CD4-positive, alpha-beta T cell treated with Interleukin-10 for 1 hour (primary cell): ENCODE data around the gene CEBPB.
"Not testable (repeated sequence)": the region's sequence is repeated elsewhere in the genome, so short reads cannot be mapped to it uniquely, and the experiment has no call there.

Source experiments
- DNase-seq: peaks from one replicate; pipeline ENCODE4 v3.0.0-alpha.2; 2020

The CEBPB gene

DNA sequence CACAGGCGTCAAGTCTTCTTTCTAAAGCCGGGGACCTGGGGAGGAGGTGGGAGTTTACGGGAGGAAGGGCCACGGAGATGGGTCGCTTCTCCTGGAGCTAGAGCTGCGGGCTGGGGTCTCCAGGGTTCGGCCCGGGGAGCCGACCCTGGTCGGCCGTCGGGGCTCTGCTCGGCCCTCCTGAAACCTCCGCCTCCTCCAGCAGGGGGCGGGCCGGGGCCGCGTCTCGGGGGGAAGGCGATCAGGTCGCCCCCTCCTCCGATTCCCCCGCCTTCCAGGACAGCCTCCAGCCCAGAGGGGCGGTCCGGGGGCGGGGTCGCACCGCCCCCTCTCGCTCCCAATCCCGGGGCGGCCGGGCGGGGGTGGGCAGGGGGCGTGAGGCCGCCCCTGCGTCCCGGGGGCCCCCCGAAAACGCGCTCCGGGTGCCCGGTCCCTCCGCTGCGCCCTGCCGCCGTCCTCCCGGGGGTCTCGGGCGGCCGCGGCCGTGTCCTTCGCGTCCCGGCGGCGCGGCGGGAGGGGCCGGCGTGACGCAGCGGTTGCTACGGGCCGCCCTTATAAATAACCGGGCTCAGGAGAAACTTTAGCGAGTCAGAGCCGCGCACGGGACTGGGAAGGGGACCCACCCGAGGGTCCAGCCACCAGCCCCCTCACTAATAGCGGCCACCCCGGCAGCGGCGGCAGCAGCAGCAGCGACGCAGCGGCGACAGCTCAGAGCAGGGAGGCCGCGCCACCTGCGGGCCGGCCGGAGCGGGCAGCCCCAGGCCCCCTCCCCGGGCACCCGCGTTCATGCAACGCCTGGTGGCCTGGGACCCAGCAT is at the start of gene CEBPB:
Gene CEBPB, plus strand, starts transcription at position 580 of the 814 bp plus-strand sequence. Its CDS starts 204 bp downstream, at position 784.
- DNase-seq: peak; percentile 85

DNA sequence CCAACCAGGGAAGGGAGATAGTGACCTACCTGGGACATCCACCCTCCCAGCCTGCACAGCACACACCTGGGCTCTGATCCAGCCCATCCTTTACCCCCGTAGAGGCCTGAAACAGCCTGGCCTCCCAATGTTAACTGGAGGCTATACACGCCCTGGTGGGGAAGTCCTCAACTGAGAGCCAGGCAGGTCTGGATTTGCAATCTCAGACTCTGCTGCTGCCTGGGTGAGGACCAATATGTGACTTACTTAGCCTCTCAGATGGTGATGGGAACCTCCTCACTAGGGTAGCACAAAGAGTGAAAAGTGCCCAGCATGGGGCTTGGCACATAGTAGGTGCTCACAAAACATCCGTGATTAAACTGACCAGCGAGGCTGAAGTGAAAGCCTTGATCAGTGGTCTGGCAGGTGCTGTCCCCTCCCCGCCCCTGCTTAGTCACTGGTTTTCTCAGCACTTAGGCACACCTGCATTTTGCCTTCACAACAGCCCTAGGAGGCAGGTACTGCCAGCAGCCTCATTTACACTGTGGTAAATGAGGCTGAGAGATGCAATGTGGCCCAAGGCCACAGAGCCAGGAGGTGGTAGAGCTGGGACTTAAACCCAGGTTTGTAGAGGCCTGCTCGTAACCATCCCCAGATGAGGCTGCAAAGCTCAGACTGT is 49.5 kb upstream of the CEBPB start:
- DNase-seq: no peak

DNA sequence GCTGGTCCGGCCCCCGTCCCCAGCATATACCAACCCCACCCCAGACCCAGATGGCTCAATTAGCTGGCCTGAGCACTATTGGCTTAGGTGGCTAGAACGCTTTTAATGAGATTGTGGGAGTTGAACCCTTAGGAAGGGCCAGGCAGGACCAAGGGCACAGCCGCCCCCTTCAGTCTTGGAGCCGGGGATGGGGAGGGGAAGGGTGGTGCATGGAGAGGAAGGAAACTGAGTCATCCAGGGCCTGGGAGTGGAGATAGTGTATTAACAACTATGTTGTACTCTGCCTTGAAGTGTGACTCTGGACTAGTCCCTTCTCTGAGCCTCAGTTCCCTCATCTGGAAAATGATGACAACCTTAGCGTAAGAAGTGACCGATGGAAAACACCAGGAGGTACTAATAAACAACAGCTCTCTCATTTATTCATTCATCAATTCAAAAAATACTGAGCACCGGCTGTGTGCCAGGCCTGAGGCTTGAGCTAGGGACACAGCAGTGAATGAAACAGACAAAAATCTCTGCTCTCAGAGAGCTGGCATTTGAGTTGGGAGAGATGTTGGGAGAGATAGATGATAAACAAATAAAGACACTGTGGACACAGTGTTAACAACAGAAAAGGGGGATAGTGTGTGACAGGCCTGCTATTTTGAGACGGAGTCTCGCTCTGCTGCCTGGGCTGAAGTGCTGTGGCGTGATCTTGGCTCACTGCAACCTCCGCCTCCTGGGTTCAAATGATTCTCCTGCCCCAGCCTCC is 48.6 kb upstream of the CEBPB start:
- no peak for DNase-seq

DNA sequence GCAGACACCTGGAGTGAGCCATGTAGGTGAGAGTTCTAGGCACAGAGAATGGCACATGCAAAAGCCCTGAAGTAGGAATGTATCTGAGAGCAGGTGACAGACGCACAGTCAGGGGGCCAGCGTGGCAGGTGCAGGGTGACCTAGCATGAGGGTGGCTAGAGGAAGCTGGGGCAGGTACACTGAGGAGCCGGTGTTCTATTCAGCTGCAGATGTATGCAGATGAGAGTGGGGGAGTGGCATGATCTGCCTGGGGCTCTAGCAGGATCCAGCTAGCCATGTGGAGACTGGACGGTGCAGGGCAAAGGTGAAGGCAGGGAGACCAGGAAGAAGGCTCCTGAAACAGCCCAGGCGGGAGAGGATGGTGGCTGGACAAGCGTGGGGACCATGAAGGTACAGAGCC is 47.8 kb upstream of the CEBPB start:
- DNase-seq: no peak

DNA sequence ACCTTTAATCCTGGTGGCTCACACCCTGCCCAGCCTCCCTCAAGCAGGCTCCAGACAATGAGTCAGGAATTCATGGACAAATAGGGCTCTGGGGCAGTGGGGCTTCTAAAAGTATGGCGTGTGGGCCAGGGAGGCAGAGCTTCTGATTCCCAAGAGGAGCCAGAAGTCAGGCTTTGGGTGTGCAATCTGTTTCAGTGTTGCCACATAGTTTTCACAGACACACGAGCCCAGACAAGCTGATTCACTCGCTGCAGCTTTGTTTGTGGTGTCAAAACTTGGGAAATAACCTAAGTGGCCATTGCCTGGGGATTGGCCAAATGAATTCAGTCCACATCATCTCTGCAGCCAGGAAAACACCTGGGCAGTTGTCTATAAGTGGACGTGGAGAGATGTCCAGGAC is 46.3 kb upstream of the CEBPB start:
- DNase-seq: no peak

DNA sequence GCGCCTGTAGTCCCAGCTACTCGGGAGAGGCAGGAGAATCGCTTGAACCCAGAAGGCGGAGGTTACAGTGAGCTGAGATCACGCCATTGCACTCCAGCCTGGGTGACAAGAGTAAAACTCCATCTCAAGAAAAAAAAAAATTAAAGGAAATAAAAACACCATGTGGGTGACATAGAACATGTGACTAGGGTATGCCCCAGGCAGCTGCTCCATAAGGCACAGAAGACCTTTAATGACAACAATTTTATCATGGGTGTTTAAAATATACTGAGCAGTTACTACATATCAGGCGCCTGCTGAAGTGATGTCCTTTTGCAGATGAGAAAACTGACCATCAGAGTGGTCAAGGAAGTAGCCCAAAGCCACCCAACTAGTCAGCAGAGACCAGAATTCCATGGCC is 45.1 kb upstream of the CEBPB start:
- no peak for DNase-seq

DNA sequence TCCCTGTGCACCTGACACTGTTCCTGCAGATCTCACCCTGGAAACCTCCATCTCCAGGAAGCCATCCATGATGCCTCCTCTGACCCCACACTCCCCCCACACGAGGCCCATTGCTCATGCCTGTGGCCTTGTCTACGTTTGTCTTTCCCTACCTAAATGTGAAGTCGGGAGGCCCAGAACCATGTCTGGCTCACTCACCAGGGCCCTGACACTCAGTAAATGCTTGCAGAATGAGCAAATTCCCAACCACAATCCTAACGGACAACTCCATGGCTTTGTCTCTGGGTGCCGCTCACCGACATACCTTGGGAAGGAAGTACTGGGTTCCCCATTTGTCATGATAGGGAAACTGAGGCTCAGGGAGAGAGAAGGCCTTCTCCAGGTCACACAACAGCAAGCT is 44.4 kb upstream of the CEBPB start:
- no peak for DNase-seq

DNA sequence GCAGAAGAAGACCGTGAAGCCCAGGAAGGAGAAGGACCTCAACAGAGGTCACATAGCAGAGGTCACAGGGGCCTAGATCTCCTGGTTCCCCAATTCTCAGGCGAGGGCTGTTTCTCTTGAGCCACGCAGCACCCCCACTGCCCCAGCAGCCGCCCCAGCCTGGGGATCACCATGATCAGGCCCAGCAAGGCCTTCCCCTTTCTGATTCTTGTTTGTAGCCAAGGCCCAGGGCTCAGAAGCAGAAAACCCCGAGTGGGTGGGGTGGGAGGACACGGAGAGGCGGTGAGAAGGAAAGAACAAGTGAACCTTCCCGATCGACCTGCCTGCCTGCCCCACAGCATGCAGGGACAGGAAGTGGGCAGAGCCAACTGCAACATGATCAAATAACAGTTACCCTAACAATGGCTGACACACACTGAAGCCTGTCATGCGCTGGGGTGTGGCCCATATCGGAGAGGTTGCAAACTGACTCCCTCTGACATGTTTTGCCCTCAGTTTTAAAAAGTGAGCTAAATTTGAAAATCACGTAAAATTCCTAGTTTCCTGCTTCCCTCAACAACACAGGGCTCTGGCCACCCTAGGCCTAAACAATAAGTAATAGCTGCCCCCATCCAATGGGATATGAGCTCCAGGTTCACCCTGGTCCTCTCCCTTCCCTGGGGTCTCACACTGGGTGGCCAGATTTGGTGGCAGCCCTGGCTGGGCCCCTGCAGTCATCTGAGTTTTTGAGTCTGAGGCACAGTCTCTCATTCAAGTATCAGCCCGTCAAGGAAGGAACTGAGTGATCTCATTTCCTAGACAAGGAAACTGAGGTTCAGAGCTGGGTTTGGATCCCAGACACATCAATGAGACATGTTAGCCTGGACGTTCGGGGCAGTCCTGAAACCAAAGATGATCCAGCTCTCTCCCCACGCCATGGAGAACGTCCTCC is 43.6 kb upstream of the CEBPB start:
- peak; percentile 87 for DNase-seq

DNA sequence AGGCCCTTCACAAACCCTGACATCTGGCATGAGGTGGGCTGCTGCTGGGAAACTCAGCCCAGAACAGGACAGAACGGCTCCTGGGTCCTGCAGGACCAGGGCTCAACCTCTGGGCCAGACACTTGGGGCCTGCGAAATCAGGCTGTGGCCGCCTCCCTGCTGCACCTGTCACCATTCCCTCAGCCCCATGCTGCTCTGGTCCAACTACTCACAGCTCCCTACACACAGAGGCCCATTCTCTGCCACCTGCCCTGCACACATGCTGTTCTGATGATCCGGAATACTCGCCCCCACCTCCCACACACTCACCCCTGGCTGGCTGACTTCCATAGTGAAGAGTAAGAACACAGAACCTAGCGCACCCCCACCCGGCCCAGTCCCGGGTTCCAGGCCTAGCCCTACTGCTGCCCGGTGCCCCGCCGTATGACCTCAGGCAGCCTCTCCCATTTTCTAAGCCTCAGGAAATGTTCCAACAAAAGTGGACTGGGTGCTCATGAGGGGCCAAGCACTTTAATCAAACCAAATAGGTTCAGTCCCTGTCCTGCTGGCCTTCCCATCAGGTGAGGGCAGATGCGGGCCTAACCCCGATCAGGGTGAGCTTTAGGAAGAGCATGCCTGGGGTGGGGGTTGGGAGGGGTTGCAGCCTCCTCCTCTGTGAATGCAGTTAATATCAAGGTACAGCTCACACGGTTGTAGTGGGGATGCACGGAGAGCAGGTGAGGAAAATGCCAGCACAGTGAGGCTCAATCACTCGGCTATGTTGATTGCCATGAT is 41.0 kb upstream of the CEBPB start:
- DNase-seq: no peak

DNA sequence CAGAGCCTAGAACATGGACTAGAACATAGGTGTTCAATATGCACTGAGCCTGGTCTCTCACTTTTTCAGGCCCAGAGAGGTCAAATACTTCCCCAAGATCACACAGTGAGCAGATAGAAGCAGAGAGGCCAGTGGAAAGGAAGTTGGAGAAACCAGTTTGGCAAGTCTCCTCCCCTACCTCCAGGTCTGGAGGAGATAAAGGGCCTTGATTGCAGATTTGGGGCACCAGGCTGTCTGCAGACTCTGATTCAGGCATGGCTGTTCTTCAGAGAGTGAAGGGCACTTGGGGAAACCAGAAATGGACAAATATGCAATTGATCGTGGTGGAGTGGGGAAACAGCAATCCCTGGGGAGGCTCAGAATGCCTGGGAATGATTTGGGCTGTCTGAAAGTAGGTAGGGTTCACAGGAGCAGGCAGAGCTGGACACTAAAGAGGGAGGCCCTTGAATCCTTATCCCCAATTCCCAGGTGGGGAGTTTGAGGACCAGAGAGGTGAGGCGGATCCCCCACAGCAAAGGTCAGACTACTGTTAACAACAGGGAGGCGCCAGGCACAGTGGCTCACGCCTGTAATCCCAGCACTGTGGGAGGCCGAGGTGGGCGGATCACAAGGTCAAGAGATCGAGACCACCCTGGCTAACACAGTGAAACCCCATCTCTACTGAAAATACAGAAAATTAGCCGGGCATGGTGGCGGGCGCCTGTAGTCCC is 39.4 kb upstream of the CEBPB start:
- no peak for DNase-seq

DNA sequence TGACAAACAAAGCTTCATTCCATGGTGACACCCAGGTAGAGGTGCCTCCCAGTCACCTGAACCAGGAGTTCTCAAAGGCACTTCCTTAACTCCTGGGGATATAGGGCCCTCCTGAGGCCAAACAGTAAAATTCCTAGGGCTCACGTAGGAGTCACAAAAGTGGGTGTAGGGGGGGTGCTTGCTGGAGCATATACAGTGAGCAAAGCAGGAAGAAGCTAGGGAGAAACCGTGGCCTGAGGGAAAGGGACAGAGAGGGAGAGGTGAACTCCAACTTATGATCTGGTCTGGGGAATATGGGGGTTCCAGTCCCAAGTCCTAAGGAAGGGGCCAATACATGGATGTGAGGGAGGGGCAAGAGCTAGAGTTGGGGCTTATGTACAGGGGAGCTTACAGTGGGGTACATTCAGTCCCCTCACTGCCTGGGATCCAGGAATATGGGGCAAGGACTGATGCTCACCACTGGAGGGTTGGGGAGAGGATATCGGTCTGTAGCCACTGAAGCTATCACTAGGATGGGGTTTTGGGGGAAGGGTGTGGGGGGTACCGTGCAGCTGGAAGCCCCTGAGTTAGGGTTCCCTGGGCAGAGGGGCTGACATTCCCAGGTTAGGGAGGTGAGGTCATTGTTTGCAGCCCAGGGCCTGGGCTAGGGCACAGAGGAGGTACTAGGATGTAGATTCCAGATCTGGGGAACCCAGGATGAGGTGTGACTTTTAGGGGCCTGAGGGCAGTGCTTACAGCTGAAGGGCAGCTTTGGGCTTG is 38.1 kb upstream of the CEBPB start:
- no peak for DNase-seq

DNA sequence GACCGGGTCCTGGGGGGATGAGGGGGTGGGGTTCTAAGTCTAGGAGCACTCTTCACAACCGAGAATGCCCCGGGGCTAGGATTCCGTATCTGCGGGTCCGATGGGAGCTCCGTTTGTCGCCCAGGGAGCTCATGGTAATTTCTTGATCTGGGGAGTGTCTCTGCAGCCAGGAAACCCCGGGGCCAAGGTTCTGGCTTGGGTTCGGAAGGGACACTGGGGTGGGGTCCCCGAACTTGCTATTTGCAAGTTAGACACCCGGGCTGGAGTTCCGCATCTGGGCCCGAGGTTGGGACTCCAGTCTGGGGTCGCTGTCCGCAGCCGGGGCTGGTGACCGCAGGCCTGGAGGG is 37.5 kb upstream of the CEBPB start:
- DNase-seq: no peak

DNA sequence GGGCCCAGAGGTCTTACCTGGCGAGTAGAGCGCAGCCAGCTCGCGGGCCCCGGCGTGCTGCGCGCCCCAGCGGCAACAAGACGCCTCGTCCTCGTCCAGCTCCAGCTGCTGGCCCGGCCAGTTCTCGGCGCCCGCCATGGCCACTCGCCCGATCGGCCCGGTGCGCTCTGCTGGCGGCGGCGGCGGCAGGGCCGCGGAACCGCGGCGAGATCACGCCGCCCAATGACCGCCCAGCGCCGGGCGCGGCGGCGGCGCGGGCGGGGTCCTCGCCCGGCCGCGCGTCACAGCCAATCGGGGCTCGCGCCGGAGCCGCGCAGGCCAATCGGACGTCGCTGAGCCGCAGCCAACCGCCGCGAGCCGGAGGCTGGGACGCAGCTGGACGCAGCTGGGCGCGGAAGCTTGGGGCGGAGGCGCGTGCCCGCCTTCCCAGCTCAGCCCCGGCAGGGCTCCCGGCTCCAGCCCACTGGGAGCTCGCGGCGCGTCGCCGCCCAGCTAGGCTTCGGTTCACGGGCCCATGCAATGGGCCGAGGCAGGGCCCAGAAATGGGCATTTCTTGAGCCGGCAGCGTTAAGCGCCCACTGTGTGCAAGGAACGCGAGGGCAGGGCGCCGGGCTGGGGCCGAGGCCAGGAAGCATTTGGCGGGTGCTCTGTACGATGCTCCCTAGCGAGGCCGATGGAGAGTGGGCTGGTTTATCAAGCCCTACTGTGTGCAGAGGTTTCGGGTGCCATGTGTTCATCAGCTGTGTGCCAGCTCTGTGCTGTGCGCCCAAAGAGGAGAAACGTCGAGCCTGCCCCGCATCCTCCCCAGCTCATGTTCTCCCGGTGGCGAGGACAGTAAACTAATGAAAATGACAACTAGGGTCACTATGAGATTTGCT is 36.9 kb upstream of the CEBPB start, which contains the start of gene PEDS1:
Gene PEDS1, minus strand, starts transcription at position 224 of the 878 bp plus-strand sequence. Its CDS starts 86 bp downstream, at position 138.
- peak; percentile 83 for DNase-seq

DNA sequence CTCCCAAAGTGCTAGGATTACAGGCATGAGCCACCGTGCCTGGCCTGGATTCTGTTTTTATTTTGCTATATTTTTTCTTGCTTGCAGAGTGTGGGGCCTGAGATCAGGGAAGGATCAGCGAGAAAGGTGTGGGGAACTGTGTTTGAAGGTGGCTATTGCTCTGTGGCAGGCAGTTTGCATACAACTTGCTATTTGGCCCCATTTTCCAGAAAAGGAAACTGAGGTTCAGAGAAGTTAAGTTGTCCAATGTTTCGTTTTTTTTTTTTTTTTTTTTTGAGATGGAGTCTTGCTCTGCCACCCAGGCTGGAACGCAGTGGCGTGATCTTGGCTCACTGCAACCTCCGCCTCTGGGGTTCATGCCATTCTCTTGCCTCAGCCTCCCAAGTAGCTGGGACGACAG is 29.1 kb upstream of the CEBPB start:
- DNase-seq: not testable (repeated sequence)

DNA sequence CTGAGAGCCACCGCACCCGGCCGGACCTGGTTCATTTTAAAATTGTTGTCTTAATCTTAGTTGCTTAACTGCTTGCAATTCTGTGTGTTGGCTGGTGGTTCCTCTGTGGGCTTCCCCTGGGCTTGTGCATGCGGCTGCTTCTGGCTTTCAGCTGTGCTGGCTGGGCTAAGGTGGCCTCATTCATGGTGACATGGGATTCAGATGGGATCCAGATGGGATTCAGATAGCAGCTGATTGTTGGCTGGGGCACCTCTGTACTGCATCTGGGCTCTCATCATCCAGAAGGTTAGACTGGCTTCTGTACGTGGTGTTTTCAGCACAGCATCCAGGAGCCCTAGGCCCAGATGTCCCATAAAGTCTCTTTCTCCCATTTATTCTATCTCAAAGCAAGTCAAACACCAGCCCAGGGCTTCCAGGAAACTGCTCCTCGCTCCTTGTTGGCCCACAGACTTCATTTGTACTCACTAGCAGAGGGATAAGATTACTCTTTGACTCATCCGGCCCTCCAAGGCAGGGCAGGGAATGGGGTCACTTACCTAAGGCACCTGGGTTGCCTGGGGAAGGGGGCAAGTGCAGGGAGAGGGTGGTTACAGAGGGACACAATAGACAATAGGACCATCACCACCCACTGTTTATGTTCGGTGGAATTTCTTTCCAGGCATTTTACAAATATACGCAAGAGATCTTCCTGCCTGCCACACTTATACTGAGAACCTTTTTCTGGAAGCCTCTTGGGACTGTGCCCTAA is 26.9 kb upstream of the CEBPB start:
- no peak for DNase-seq

DNA sequence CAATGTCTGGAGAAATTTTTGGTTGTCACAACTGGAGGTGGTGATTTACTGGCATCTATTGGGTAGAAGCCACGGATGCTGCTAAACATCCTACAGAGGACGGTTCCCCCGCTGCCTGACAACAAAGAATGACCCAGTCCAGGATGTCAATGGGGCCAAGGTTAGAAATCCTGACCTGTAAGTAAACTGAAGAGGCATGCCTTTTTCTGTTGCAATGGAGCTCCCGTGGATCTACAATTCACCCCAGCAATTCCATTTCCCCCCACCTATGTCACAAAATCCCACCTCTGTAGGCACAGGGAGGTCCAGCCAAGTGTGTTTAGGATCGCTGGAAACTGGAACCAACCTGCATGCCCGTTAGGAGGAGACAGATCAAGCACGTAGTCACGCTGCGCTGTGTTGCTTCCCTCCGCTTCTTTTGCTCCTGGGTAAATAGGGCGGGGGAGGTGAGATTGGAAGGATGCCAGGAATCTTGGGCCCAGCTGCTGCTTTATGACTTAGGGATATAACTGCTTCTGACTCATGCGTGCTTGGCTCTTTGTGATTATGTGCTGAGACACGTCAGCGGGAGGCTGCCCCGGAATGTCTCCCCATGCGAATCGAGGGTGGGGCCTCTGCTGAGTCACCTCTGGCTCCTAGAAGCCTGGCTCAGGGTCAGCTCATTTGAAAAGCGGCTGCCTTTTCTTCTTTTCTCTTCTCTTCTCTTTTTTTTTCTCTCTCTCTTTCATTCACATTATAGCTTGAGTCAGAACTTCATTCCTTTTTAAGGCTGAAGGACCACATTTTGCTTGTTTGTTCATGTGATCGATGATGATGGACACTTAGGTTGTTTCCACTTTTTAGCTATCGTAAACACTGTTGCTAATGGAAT is 24.7 kb upstream of the CEBPB start:
- DNase-seq: peak; percentile 63

DNA sequence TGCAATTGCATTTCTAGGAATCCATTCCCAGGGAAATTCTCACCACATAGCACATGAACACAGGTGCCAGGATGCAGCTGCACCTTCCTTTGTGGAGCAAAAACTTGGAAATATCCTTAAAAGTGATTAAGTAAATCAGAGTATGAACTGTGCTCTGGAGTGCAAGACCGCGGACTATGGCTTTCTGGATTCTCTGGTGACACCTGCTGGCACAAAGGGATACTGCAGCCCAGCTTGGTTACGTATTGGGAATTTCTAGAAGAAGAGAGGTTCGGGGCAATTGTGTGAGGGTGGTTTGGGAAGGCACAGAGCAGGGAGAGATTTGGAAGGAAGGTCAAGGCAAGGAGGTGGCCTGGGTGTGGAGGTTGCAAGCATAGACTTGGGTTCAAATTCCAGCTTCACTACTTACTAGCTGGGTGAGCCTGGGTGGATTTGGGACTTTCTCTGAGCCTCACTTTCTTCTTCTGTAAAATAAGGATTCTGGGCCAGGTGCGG is 21.3 kb upstream of the CEBPB start:
- DNase-seq: peak; percentile 85
